GM12801 (cell line): ENCODE data around the gene OR4C6.

ENCODE experiments used
- CTCF ChIP-seq: IDR thresholded peaks from one replicate; pipeline ENCODE4 v1.5.1; 2011; ENCODE audit warnings: control low read depth; ENCODE audit not compliant: insufficient read length; ENCODE audit errors: extremely low read depth

OR4C6 gene

GRCh38 chr11:55658608-55659007 lies 3.4 kb upstream of the OR4C6 start:
- TF ChIP-seq CTCF, result no peak

GRCh38 chr11:55669376-55669775 lies 7.4 kb downstream of the OR4C6 start:
- no peak for TF ChIP-seq CTCF

GRCh38 chr11:55673860-55674259 lies 11.9 kb downstream of the OR4C6 start:
- no peak for TF ChIP-seq CTCF

GRCh38 chr11:55697817-55698216 lies 35.8 kb downstream of the OR4C6 start:
- TF ChIP-seq CTCF, result no peak

- no peak for TF ChIP-seq CTCF
Measured at GRCh38 chr11:55701429-55701828, 39.4 kb downstream of the OR4C6 start.

DNA sequence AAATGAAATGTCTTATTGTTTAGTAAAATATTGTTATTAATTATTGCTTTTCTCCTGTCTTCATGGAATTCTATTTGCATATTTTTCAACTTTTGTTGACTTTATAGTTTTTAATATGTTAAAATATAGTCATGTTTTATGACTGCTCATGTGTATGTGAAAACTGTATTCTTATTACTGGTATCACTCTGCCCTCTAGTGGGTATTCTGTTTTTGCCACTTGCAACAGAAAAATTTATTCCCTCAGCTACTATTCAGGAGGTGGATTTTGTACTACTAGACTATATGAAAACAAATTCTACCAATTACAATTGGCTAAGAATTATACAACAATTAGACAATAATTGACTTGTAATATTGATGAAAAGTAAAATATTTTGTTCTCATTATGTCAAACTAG lies 45.0 kb downstream of the OR4C6 start:
- no peak for TF ChIP-seq CTCF

- no peak for TF ChIP-seq CTCF
Measured at GRCh38 chr11:55714982-55715888, 53.2 kb downstream of the OR4C6 start.
